NCI-H128 (cell line): Measurements from ENCODE around the gene SIGLEC14.
A peak's percentile ranks its signal among the peaks of the same experiment; 100 is the strongest.

Source experiments
- DNase-seq: peaks from one replicate; lab custom pipeline; 2025; ENCODE audit not compliant: unreplicated experiment; lab: John Stamatoyannopoulos, UW

The SIGLEC14 gene

GRCh38 chr19:51626675-51627074 lies 19.9 kb downstream of the SIGLEC14 start:
- no peak for DNase-seq

- DNase-seq, result no peak
Measured at GRCh38 chr19:51621178-51621577, 25.4 kb downstream of the SIGLEC14 start.

GRCh38 chr19:51615991-51616390 lies 30.6 kb downstream of the SIGLEC14 start:
- no peak for DNase-seq

GRCh38 chr19:51614789-51615188 lies 31.8 kb downstream of the SIGLEC14 start:
- DNase-seq, result no peak

- DNase-seq, result no peak
Measured at GRCh38 chr19:51610576-51610975, 36.0 kb downstream of the SIGLEC14 start.

- no peak for DNase-seq
Measured at GRCh38 chr19:51607920-51608562, 38.6 kb downstream of the SIGLEC14 start.

- no peak for DNase-seq
Measured at GRCh38 chr19:51607077-51607476, 39.5 kb downstream of the SIGLEC14 start.

- no peak for DNase-seq
Measured at GRCh38 chr19:51602189-51602854, 44.3 kb downstream of the SIGLEC14 start.

- no peak for DNase-seq
Measured at GRCh38 chr19:51600940-51601580, 45.6 kb downstream of the SIGLEC14 start.

GRCh38 chr19:51599084-51599483 lies 47.5 kb downstream of the SIGLEC14 start:
- no peak for DNase-seq

GRCh38 chr19:51598159-51598915 lies 48.3 kb downstream of the SIGLEC14 start:
- no peak for DNase-seq

GRCh38 chr19:51595190-51596175 lies 51.1 kb downstream of the SIGLEC14 start:
- no peak for DNase-seq

GRCh38 chr19:51594774-51595109 lies 51.9 kb downstream of the SIGLEC14 start:
- no peak for DNase-seq

GRCh38 chr19:51593969-51594773 lies 52.5 kb downstream of the SIGLEC14 start:
- DNase-seq, result peak; percentile 95

GRCh38 chr19:51593138-51593890 lies 53.3 kb downstream of the SIGLEC14 start:
- DNase-seq, result no peak
